Measurements from ENCODE around the gene PXN.
"Not testable (repeated sequence)": the region's sequence is repeated elsewhere in the genome, so short reads cannot be mapped to it uniquely, and the experiment has no call there.

PXN gene

GRCh38 chr12:120224304-120225199 lies 41.0 kb downstream of the PXN start:
- no peak for DNase-seq

DNA sequence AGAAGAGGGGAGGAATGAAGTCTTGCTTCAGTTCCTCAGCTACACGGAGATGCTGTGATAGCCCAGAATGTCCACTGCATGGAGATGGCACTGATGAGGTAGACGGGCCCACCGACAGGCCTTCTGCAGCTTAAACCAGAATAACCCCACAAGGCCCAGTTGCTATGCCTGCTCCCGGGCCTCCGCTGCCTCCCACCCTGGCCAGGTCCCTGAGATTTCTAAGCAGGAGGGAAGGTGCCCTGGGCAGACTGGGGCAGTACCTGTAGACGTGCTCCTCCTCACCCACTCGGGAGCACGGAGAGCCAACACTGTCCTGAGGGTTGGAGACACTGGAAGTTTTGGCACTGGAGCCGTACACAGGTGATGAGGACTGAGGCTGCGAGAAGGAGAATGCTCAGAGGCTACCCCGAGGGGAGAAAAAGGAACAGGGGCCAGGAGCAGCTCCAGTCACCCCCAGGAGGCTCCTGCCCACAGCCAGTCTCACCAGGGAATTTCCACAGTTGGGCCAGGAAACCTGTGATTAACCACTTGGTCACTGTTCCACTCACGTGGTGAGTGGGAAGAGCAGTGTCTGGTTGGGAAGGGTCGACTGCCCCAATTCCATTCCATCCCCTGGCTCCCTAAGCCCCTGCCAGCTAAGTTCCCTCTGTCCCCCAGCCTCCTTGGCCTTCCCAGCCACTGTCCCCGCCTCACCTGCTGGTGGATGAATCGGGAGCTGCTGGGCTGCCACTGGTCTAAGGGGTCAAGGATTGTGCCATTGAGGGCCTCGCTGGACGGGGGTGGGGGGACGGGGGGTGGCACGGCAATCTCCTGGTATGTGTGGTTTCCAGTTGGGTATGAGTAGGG lies 41.8 kb downstream of the PXN start:
- DNase-seq = no peak

DNA sequence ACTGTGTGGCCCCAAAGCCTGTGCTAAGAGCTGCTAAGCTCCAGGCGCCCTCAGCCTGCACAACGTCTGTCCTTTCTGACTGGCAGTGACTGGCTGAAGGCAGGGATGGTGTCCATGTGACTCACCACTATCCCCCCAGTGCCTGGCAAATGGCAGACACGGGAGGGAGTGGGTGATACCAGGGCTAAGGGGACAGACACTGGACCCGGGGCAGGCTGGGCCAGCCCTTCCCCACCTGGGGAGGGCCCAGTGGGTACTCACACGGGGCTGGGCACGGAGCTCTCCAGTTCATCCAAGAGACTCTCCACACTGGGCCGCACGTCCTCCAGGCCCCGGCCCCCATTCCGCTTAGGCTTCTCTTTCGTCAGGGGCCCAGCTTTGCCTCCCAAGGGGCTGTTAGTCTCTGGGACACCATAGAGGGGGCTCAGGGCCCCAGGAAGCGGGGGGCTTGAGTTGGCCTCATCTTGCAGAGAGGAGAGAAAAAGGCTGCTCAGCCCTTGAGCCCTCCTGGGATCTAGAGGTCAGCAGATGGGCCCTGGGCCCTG lies 43.2 kb downstream of the PXN start:
- no peak for DNase-seq

DNA sequence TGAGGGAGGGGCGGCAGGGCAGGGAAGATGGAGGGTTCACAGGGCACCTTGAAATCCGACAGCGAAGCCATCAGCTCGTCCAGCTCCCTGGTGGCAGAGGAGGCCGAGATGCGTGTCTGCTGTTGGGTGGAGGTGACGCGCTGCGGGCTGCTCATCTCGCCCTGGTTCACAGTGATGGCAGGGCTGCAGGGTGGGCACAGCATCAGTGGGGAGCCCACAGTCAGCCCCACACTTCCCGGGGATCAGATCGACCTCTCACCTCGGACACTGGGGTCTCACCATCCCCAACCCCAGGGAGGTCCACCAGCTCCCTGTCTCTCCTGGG lies 44.0 kb downstream of the PXN start:
- DNase-seq = no peak

DNA sequence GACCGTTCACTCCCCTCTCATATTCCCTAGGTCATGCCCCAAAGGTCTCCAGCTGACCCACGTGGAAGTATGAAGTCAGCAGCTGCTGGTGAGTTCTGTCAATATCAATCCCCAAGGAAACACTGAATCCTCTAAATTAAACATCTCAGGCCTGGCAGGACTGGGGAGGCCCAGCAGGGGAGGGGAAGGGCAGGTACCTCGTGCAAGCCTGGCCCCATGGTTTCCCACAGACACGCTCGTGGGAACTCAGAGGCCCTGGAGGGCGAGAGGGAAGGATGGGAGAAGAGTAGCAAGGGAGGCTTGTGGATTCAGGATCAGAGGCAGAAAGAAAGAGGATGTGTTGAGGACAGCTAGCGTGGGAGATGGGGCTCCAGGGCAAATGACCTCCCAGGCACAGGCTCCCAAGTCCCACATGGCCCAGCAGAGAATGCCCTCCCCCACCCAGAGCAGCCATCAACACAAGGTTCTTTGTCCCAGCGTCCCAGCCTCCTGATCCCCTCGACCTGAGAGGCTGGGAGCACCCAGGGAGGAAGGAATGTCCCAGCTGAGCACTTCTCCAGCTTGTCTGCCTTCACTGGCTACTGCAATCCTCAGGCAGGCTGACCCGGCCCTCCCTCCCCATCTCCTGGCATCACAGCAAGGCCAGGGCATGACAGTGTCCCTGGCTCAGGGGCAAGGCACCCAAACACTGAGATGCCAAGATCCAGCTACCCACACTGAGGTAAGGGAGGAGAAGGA lies 44.5 kb downstream of the PXN start:
- no peak for DNase-seq

GRCh38 chr12:120218680-120219606 lies 46.6 kb downstream of the PXN start:
- DNase-seq = no peak

DNA sequence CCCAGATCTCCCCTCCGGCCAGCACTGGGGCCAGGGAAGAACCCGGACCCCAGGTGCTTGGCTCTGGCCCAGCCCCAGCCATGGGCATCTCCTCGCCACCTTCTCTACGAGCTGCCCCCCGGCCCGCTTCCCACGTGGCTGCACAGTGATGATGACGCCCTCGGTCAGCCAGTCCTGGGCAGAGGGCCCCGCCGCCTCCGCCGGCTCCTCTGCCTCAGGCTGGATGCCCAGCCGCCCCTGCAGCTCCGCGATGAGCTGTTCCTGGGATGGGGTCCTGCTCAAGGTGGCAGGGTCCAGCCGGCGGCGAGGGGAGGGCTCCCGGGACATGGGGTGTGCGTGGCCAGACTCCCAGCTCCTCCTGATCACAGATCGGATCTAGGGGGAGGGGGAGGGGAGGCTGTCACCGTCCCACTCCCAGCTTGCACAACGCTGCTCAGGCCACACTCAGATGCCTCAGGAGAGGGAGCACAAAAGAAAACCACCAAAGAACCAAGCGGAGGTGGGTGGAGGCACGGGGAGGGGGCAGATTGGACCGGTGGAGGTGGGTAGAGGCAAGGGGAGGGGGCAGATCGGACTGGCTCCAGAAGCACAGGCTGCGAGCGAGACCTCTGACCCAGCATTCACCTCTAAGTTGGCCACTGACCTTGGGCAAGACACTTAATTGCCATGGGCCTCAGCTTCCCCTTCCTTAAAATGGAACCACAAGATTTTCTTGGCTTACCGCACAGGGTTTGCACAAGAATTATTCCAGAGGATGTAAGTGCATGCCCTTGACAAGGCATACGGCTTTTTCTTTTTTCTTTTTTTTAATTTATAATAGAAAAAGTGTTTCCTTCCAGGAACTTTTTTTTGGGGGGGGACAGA lies 48.6 kb downstream of the PXN start:
- no peak for DNase-seq

DNA sequence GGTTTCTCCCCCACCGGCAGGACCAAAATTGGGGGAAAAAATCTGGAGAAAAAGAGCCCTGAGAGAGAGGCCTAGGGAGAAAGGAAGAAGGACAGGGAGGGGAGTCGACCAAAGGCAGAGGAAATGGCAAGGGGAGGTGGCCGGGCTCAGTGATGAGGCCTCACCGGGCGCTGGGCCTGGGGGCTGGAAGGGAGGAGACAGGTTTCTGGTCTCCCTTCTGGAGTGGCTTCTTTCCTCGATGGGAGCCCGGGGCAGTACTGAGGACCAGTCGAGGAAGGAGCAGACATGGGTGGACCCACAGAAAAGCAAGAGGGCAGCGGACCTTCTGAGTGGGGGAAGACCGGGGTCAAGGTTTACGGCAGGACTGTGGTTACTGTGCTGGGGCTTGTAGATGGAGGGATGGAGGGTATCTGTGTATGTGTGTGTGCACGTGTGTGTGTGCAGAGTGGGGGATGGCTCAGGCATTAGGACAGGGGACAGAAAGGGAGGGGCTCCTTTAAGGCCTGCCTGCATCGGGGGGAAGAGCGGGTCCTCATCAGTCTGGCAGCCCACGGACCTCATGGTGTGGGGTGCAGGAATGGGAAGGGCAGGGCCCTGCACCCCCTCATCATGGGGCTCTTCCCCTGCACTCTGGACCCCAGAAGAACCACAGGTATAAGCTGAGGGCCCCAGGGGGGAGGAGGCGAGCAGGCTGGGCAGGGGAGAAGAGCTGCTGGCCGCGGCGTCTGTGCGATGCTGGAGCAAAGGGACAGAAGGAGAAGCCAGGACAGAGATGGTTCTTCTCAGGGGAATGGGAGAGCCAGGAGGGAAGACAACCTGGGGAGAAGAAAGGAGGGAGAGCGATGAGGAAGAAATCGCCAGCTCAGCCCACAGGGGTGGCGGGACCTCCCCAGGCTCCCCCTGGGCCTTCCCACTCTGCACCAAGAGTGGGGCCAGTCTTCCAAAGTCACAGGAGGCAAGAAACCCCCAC lies 49.5 kb downstream of the PXN start:
- no peak for DNase-seq

GRCh38 chr12:120215357-120215735 lies 50.2 kb downstream of the PXN start:
- DNase-seq = no peak

DNA sequence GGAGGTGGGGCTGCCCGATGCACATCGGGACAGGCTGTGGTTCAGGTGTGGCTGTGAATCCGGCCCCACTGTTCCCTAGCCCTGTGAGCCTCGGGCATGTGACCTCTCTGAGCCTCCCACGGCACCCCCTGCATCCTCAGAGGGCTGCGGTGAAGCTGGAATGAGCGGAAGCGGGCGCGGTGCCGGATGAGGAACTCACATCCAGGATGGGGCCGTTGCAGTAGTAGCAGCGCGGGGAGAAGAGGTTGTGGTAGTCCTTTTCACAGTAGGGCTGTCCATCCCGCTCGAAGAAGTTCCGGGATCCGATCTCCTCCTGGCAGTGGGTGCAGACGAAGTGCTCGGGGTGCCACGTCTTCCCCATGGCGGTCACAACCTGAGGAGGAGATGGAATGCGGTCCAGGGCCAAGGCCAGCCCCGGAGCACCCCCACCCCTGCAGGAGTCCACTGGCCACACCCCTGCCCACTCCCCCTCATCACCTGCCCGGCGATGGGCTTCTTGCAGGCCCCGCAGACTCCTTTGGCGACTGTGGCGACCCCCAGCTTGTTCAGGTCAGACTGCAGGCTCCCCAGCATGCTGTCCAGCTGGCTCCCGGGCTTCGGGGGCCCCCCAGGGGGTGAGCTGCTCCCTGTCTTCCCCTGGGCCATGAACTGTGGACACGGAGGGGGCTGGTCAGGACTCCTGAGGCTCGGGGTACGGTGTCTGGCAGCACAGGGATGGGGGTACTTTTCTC lies 50.7 kb downstream of the PXN start:
- DNase-seq = no peak

DNA sequence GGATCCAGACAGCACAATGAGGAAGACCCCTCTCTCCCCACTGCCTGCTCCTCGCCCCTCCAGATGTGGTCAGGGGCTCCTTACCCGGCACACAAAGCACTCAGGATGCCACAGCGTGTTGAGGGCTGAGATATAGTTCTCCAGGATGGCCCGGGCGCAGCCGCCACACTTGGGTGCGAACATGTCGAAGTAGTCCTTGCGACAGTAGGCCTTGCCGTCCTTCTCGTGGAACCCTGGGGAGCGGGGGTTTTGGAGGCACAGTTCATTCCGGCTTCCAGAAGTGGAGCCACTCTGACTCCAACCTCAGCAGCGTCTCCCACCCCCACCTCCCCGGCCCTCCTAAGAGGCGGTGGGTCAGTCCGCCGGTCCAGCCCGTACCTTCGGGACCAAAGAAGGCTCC lies 51.8 kb downstream of the PXN start:
- DNase-seq = no peak

DNA sequence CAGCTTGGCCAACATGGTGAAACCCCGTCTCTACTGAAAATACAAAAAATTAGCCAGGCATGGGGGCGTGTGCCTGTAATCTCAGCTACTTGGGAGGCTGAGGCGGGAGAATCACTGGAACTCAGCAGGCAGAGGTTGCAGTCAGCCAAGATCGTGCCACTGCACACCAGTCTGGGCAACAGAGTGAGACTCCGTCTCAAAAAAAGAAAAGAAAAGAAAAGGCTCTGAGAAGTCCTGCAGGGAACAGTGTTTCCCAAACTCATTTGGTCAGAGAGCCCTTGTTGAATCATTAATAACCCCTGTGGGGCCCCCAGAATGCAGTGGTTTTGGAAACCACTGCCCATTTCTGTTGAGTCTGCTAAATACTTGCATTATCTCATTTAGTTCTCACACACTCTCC lies 52.3 kb downstream of the PXN start:
- not testable (repeated sequence) for DNase-seq

DNA sequence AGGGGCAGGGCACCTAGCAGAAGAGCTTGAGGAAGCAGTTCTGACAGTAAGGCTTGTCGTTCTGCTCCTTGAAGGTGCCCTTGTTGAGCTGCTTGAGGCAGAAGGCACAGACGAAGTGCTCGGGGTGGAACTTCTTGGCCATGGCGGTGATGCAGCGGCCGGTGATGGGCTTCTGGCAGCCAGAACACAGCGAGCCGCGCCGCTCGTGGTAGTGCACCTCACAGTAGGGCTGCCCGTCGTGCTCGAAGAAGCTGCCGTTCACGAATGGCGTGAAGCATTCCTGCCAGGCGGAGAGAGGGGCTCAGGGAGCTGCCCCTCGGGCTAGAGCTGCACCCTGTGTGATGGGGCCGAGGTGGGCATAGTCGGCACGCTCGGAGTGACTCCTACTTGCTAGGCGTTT lies 53.2 kb downstream of the PXN start:
- no peak for DNase-seq

DNA sequence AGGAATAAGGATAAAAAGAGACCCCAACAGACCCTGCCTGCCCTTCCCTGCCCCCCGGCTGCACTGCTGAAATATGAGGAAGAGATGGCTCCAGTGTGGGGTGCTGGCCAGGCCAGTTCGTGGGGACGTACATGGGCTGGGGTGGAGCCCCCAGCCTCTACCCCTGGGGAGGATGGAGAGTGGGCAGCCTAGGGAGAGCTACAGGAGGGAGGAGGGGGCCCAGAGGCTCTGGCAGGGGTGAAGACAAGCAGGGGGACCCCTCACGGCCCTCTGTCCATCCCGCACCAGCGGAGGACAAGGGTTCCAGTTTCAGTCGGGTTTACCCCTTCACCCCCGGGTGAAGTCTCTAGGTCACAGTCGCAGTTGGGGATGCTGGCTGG lies 53.6 kb downstream of the PXN start:
- no peak for DNase-seq

GRCh38 chr12:120211243-120211903 lies 54.2 kb downstream of the PXN start:
- DNase-seq = no peak

GRCh38 chr12:120209851-120210250 lies 55.7 kb downstream of the PXN start:
- DNase-seq = no peak

DNA sequence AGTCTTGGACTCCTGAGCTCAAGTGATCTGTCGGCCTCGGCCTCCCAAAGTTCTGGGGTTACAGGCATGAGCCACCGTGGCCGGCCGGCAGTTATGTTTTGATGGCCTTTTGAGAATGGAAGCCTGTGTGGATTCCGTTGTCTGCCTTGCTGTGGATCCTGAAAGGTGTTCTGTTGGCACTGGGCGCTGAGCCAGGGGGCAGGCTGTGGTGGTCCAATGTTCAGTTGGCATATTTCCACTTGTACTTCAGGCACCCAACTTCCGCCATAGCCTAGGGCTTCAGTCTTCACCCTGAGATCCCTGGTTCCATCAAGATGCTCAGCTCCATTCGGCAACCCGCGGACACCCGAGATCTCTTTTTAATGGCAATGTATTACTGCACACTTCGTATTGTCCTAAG lies 58.3 kb downstream of the PXN start:
- DNase-seq = no peak

- DNase-seq = not testable (repeated sequence)
Measured at GRCh38 chr12:120206781-120207180, 58.7 kb downstream of the PXN start.

- DNase-seq = no peak
Measured at GRCh38 chr12:120206228-120206627, 59.3 kb downstream of the PXN start.

All from NCI-H1417 treated with DMSO at 0.1 percent for 48 hours (cell line).